ENCODE measurements around the gene REG1A. TPM values are rescaled to one million over a fixed set of nuclear protein-coding genes. Genes with fewer than 3 reads are reported as not detected.

REG1A gene
- total and polyA plus RNA-seq, 4 donors = 0.33 to 0.98 TPM; not detected in 2

GRCh38 chr2:79128406-79128805 is 8.1 kb downstream of the REG1A start:
- no peaks in the 10 kb centered on the region for H3K4me1 ChIP-seq (ENCODE audit: control insufficient read depth in 4 of 4, insufficient read depth in 4 of 4, low read length in 3 of 4)
- peaks cover 0 to 7% (median 0%) of the 10 kb centered on the region in 4 donors for H3K27me3 ChIP-seq (ENCODE audit: control insufficient read depth in 4 of 4, insufficient read depth in 4 of 4, low read length in 3 of 4)
- no peaks in the 10 kb centered on the region for H3K36me3 ChIP-seq (ENCODE audit: control insufficient read depth in 4 of 4, insufficient read depth in 3 of 4, low read depth in 1 of 4, low read length in 3 of 4)
- 80% methylated on average over 3 of the region's 3 CpGs for WGBS
- H3K9ac ChIP-seq (ENCODE audit: low read depth in 1 of 2, low read length in 2 of 2) = no peak overlapping the region
- no peak overlapping the region for H3K27ac ChIP-seq (ENCODE audit: low read depth in 1 of 2, low read length in 2 of 2)
- no peak for TF ChIP-seq GABPA (IDR thresholded peaks at IDR 0.05 in 1 of 2, conservative IDR thresholded peaks at IDR 0.05 in 1 of 2)
- TF ChIP-seq RAD21 (IDR thresholded peaks at IDR 0.05) = no peak
- no peak for TF ChIP-seq REST (IDR thresholded peaks at IDR 0.05)
- TF ChIP-seq ATF3 (IDR thresholded peaks at IDR 0.05) = no peak
- TF ChIP-seq HNF4G (IDR thresholded peaks at IDR 0.05) = no peak
- TF ChIP-seq TAF1 (conservative IDR thresholded peaks at IDR 0.05) = no peak
- no peak for TF ChIP-seq CTCF (IDR thresholded peaks at IDR 0.05; ENCODE audit: low read depth, low read length, missing input control)
- TF ChIP-seq NR2F2 (IDR thresholded peaks at IDR 0.05) = no peak
- TF ChIP-seq FOXA1 (IDR thresholded peaks at IDR 0.05) = no peak
- TF ChIP-seq FOXA2 (IDR thresholded peaks at IDR 0.05) = no peak
- no peak for TF ChIP-seq SP1 (IDR thresholded peaks at IDR 0.05)
- TF ChIP-seq RXRA (IDR thresholded peaks at IDR 0.05) = no peak
- no peak overlapping the region for H3K4me3 ChIP-seq (ENCODE audit: low read depth in 1 of 3, low read length in 3 of 3)
- no peaks in the 10 kb centered on the region for H3K9me3 ChIP-seq (ENCODE audit: control insufficient read depth in 4 of 4, low read length in 3 of 4)
- DNase-seq (ENCODE audit: low spot score) = no peak

GRCh38 chr2:79129260-79129659 is 9.0 kb downstream of the REG1A start:
- Histone ChIP-seq H3K27me3 (ENCODE audit: control insufficient read depth in 4 of 4, insufficient read depth in 4 of 4, low read length in 3 of 4) (peaks cover 0 to 7% (median 0%) of the 10 kb centered on the region in 4 donors), H3K27ac (ENCODE audit: low read depth in 1 of 2, low read length in 2 of 2) (no peak overlapping the region), H3K4me3 (ENCODE audit: low read depth in 1 of 3, low read length in 3 of 3) (no peak overlapping the region), H3K4me1 (ENCODE audit: control insufficient read depth in 4 of 4, insufficient read depth in 4 of 4, low read length in 3 of 4) (no peaks in the 10 kb centered on the region), H3K9me3 (ENCODE audit: control insufficient read depth in 4 of 4, low read length in 3 of 4) (no peaks in the 10 kb centered on the region), H3K36me3 (ENCODE audit: control insufficient read depth in 4 of 4, insufficient read depth in 3 of 4, low read depth in 1 of 4, low read length in 3 of 4) (no peaks in the 10 kb centered on the region), H3K9ac (ENCODE audit: low read depth in 1 of 2, low read length in 2 of 2) (no peak overlapping the region)
- no peak for TF ChIP-seq FOXA2 (IDR thresholded peaks at IDR 0.05)
- TF ChIP-seq TAF1 (conservative IDR thresholded peaks at IDR 0.05) = no peak
- TF ChIP-seq HNF4A (conservative IDR thresholded peaks at IDR 0.05) = no peak
- no peak for TF ChIP-seq YY1 (IDR thresholded peaks at IDR 0.05)
- TF ChIP-seq REST (IDR thresholded peaks at IDR 0.05) = no peak
- 74% methylated on average over 6 of the region's 6 CpGs for WGBS
- no peak for DNase-seq (ENCODE audit: low spot score)
